Adrenal gland (tissue), 5 donors: ENCODE measurements around the gene CFAP97D2.

Experiments
- POLR2A ChIP-seq, 2 donors: fragments of 450-650 bp; IDR thresholded peaks; one replicate each; pipeline ENCODE4 v1.6.1; 2017; ENCODE audit warnings: antibody characterized with exemption in 2 of 2, mild to moderate bottlenecking in 2 of 2, moderate library complexity in 1 of 2
- TF ChIP-seq, protein P1 (sequence below), 6 experiments: fragments of 450-650 bp in 4 of 6; fragments of 200-600 bp in 2 of 6; sonication (generic) in 1 of 6; IDR thresholded peaks; 1 replicate in 5 of 6; 2 replicates in 1 of 6; pipeline versions ENCODE4 v1.5.1 to v1.8.0; 2016 to 2021; ENCODE audit warnings: antibody characterized with exemption in 6 of 6, mild to moderate bottlenecking in 2 of 6, moderate library complexity in 1 of 6
- donor health status: DM: no; HTN: no; CAD: no.

DNA sequence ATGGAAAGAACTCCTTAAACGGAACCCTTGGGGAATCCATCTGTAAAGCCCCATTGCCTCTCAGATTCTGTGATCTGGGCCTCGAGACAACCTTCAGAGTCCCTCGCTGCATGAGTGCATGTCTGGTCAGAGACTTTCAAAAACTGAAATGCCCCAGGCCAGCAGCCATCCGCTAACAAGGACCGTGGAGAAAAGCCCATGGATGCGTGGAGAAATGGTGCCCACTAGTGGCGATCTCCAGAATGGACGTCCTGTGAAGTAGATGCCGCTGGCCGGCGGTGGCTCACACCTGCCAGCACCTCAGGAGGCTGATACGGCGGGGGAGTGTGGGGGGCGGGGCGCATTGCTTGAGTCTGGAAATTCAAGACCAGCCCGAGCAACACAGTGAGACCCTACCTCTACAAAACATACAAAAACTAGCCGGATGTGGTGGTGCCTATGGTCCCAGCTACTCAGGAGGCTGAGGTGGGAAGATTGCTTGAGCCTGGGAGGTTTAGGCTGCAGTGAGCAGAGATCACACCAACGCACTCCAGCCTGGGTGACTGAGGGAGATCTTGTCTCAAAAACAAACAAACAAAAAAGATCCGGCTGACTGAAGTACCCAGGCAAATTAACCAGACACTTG lies 47.8 kb downstream of the CFAP97D2 start:
- TF ChIP-seq, protein P1, sequence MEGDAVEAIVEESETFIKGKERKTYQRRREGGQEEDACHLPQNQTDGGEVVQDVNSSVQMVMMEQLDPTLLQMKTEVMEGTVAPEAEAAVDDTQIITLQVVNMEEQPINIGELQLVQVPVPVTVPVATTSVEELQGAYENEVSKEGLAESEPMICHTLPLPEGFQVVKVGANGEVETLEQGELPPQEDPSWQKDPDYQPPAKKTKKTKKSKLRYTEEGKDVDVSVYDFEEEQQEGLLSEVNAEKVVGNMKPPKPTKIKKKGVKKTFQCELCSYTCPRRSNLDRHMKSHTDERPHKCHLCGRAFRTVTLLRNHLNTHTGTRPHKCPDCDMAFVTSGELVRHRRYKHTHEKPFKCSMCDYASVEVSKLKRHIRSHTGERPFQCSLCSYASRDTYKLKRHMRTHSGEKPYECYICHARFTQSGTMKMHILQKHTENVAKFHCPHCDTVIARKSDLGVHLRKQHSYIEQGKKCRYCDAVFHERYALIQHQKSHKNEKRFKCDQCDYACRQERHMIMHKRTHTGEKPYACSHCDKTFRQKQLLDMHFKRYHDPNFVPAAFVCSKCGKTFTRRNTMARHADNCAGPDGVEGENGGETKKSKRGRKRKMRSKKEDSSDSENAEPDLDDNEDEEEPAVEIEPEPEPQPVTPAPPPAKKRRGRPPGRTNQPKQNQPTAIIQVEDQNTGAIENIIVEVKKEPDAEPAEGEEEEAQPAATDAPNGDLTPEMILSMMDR (IDR thresholded peaks at IDR 0.05), result peak; percentile 91 to 98 (median 95)
- TF ChIP-seq POLR2A (IDR thresholded peaks at IDR 0.05), result no peak
